Measurements from ENCODE around the gene RAB1B. TPM values are rescaled to one million over a fixed set of nuclear protein-coding genes. Genes with fewer than 3 reads are reported as not detected.

RAB1B gene
- total RNA-seq, 2 donors from 2014 or later: 122 to 126 TPM

- Mint-ChIP-seq H3K4me1 (peaks cover 9% of the 10 kb centered on the region), H3K36me3 (ENCODE audit: low read depth) (no peaks in the 10 kb centered on the region), H3K9me3 (no peaks in the 10 kb centered on the region), H3K4me3 (no peak overlapping the region), H3K27ac (no peak overlapping the region), H3K27me3 (ENCODE audit: insufficient read depth) (peaks cover 47% of the 10 kb centered on the region)
- Histone ChIP-seq H3K27ac (ENCODE audit: low read depth, low read length) (no peak overlapping the region), H3K9me3 (ENCODE audit: control insufficient read depth, low read length) (no peaks in the 10 kb centered on the region), H3K4me3 (ENCODE audit: low read length) (no peak overlapping the region), H3K27me3 (ENCODE audit: control insufficient read depth, insufficient read depth, low read length, poor library complexity, severe bottlenecking) (peaks cover 45% of the 10 kb centered on the region), H3K36me3 (ENCODE audit: control insufficient read depth, insufficient read depth, low read length) (no peaks in the 10 kb centered on the region), H3K9ac (ENCODE audit: extremely low read depth, low read length, poor library complexity, severe bottlenecking) (no peak overlapping the region), H3K4me1 (ENCODE audit: control insufficient read depth, insufficient read depth, low read length) (no peaks in the 10 kb centered on the region)
- 94 to 97% methylated on average over 103 to 123 of the region's 123 CpGs for WGBS, 2 experiments (ENCODE audit: insufficient coverage in 1 of 2, insufficient read length in 1 of 2)
- TF ChIP-seq, protein P1, sequence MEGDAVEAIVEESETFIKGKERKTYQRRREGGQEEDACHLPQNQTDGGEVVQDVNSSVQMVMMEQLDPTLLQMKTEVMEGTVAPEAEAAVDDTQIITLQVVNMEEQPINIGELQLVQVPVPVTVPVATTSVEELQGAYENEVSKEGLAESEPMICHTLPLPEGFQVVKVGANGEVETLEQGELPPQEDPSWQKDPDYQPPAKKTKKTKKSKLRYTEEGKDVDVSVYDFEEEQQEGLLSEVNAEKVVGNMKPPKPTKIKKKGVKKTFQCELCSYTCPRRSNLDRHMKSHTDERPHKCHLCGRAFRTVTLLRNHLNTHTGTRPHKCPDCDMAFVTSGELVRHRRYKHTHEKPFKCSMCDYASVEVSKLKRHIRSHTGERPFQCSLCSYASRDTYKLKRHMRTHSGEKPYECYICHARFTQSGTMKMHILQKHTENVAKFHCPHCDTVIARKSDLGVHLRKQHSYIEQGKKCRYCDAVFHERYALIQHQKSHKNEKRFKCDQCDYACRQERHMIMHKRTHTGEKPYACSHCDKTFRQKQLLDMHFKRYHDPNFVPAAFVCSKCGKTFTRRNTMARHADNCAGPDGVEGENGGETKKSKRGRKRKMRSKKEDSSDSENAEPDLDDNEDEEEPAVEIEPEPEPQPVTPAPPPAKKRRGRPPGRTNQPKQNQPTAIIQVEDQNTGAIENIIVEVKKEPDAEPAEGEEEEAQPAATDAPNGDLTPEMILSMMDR (conservative IDR thresholded peaks at IDR 0.05): no peak
- DNase-seq: peak; percentile 39
Measured at GRCh38 chr11:66294626-66295620, 26.5 kb downstream of the RAB1B start.

- H3K36me3 ChIP-seq (ENCODE audit: control insufficient read depth, insufficient read depth, low read length): no peaks in the 10 kb centered on the region
- no peaks in the 10 kb centered on the region for H3K36me3 Mint-ChIP-seq (ENCODE audit: low read depth)
- no peak overlapping the region for H3K27ac ChIP-seq (ENCODE audit: low read depth, low read length)
- peak; percentile 75 for DNase-seq
- no peak overlapping the region for H3K4me3 Mint-ChIP-seq
- peaks cover 5% of the 10 kb centered on the region for H3K4me1 Mint-ChIP-seq
- TF ChIP-seq, protein P1 (conservative IDR thresholded peaks at IDR 0.05): no peak
- WGBS, 2 experiments (ENCODE audit: insufficient coverage in 1 of 2, insufficient read length in 1 of 2): 34 to 47% methylated on average over 7 to 8 of the region's 8 CpGs
- peaks cover 26% of the 10 kb centered on the region for H3K27me3 Mint-ChIP-seq (ENCODE audit: insufficient read depth)
- no peaks in the 10 kb centered on the region for H3K9me3 ChIP-seq (ENCODE audit: control insufficient read depth, low read length)
- peaks cover 18% of the 10 kb centered on the region for H3K27me3 ChIP-seq (ENCODE audit: control insufficient read depth, insufficient read depth, low read length, poor library complexity, severe bottlenecking)
- no peak overlapping the region for H3K27ac Mint-ChIP-seq
- no peaks in the 10 kb centered on the region for H3K4me1 ChIP-seq (ENCODE audit: control insufficient read depth, insufficient read depth, low read length)
- no peak overlapping the region for H3K9ac ChIP-seq (ENCODE audit: extremely low read depth, low read length, poor library complexity, severe bottlenecking)
- H3K4me3 ChIP-seq (ENCODE audit: low read length): no peak overlapping the region
- H3K9me3 Mint-ChIP-seq: no peaks in the 10 kb centered on the region
Measured at GRCh38 chr11:66297610-66298009, 29.2 kb downstream of the RAB1B start.

DNA sequence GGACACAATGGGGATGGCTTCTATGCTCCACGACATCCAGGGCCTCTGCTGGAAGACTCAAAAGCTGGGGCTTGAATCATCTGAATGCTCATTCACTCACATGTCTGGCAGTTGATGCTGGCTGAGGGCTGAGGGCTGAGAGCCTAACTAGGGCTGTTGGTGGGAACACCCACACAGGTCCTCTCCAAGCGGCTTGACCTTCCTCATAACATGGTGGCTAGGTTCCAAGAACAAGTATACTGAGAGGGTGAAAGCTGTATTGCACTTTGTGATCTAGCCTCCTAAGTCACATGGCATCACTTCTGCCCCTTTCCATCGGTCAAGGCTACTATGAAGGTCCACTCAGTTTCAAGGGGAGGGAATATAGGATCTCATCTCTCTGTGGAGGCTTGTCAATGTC is 30.7 kb downstream of the RAB1B start:
- Histone ChIP-seq H3K9me3 (ENCODE audit: control insufficient read depth, low read length) (no peaks in the 10 kb centered on the region), H3K9ac (ENCODE audit: extremely low read depth, low read length, poor library complexity, severe bottlenecking) (no peak overlapping the region), H3K27me3 (ENCODE audit: control insufficient read depth, insufficient read depth, low read length, poor library complexity, severe bottlenecking) (peaks cover 2% of the 10 kb centered on the region), H3K4me3 (ENCODE audit: low read length) (no peak overlapping the region), H3K36me3 (ENCODE audit: control insufficient read depth, insufficient read depth, low read length) (no peaks in the 10 kb centered on the region), H3K4me1 (ENCODE audit: control insufficient read depth, insufficient read depth, low read length) (no peaks in the 10 kb centered on the region), H3K27ac (ENCODE audit: low read depth, low read length) (no peak overlapping the region)
- Mint-ChIP-seq H3K27ac (no peak overlapping the region), H3K36me3 (ENCODE audit: low read depth) (no peaks in the 10 kb centered on the region), H3K4me1 (peaks cover 5% of the 10 kb centered on the region), H3K27me3 (ENCODE audit: insufficient read depth) (peaks cover 11% of the 10 kb centered on the region), H3K4me3 (no peak overlapping the region), H3K9me3 (no peaks in the 10 kb centered on the region)
- DNase-seq: no peak
- TF ChIP-seq, protein P1 (conservative IDR thresholded peaks at IDR 0.05): no peak
- WGBS, 2 experiments (ENCODE audit: insufficient coverage in 1 of 2, insufficient read length in 1 of 2): 97% methylated on average over 3 of the region's 3 CpGs
